ENCODE measurements around the gene AOPEP.

AOPEP gene

GRCh38 chr9:95007226-95007869, 280.8 kb downstream of the AOPEP start:
- Histone ChIP-seq H3K4me3 (ENCODE audit: low read length) (no peak overlapping the region), H3K4me1 (ENCODE audit: control insufficient read depth, low read length) (peaks cover 7% of the 10 kb centered on the region), H3K36me3 (ENCODE audit: control insufficient read depth, low read length) (no peaks in the 10 kb centered on the region), H3K9me3 (ENCODE audit: control insufficient read depth, insufficient read depth, low read length) (no peaks in the 10 kb centered on the region), H4K20me1 (ENCODE audit: control insufficient read depth, insufficient read depth, low read depth, low read length) (no peaks in the 10 kb centered on the region; the same call in 1 of the 2 replicates), H3K27ac (ENCODE audit: low read depth, low read length) (no peak overlapping the region), H3K9me2 (replicated peaks; ENCODE audit: control insufficient read depth, low read length) (no peaks in the 10 kb centered on the region), H3K79me2 (ENCODE audit: control insufficient read depth, low read length) (no peaks in the 10 kb centered on the region), H3F3A (ENCODE audit: control insufficient read depth, insufficient read depth) (peaks cover 7% of the 10 kb centered on the region; the same call in 1 of the 2 replicates), H3K27me3 (ENCODE audit: control insufficient read depth, low read length) (peaks cover 29% of the 10 kb centered on the region), H3K4me2 (ENCODE audit: low read length) (no peak overlapping the region)
- no peak for TF ChIP-seq CTCF (IDR thresholded peaks at IDR 0.05; ENCODE audit: low read depth, low read length, poor library complexity, severe bottlenecking)
- no peak for TF ChIP-seq EZH2phosphoT487 (IDR thresholded peaks at IDR 0.05; ENCODE audit: borderline replicate concordance, low read length)

GRCh38 chr9:95008151-95008771, 281.8 kb downstream of the AOPEP start:
- peaks cover 7% of the 10 kb centered on the region; the same call in 1 of the 2 replicates for H3F3A ChIP-seq (ENCODE audit: control insufficient read depth, insufficient read depth)

GRCh38 chr9:95009459-95009858, 283.0 kb downstream of the AOPEP start:
- H3K4me1 ChIP-seq (ENCODE audit: control insufficient read depth, low read length), result no peaks in the 10 kb centered on the region
- peaks cover 8% of the 10 kb centered on the region for H3K27me3 ChIP-seq (ENCODE audit: control insufficient read depth, low read length)
- TF ChIP-seq CTCF (IDR thresholded peaks at IDR 0.05; ENCODE audit: low read depth, low read length, poor library complexity, severe bottlenecking) (no peak), EZH2phosphoT487 (IDR thresholded peaks at IDR 0.05; ENCODE audit: borderline replicate concordance, low read length) (no peak)
- H3K79me2 ChIP-seq (ENCODE audit: control insufficient read depth, low read length), result no peaks in the 10 kb centered on the region
- H3K9me2 ChIP-seq (replicated peaks; ENCODE audit: control insufficient read depth, low read length), result no peaks in the 10 kb centered on the region
- no peak overlapping the region for H3K4me2 ChIP-seq (ENCODE audit: low read length)
- H4K20me1 ChIP-seq (ENCODE audit: control insufficient read depth, insufficient read depth, low read depth, low read length), result no peaks in the 10 kb centered on the region; the same call in 1 of the 2 replicates
- no peaks in the 10 kb centered on the region for H3K9me3 ChIP-seq (ENCODE audit: control insufficient read depth, insufficient read depth, low read length)
- H3K4me3 ChIP-seq (ENCODE audit: low read length), result no peak overlapping the region
- H3F3A ChIP-seq (ENCODE audit: control insufficient read depth, insufficient read depth), result peaks cover 7% of the 10 kb centered on the region; the same call in 1 of the 2 replicates
- no peak overlapping the region for H3K27ac ChIP-seq (ENCODE audit: low read depth, low read length)
- H3K36me3 ChIP-seq (ENCODE audit: control insufficient read depth, low read length), result no peaks in the 10 kb centered on the region

More at GRCh38 chr9:95008151-95008771, 281.8 kb downstream of the AOPEP start:
- Histone ChIP-seq H3K27ac (ENCODE audit: low read depth, low read length) (no peak overlapping the region), H3K4me1 (ENCODE audit: control insufficient read depth, low read length) (peaks cover 7% of the 10 kb centered on the region), H3K4me3 (ENCODE audit: low read length) (no peak overlapping the region), H3K9me3 (ENCODE audit: control insufficient read depth, insufficient read depth, low read length) (no peaks in the 10 kb centered on the region), H3K36me3 (ENCODE audit: control insufficient read depth, low read length) (no peaks in the 10 kb centered on the region), H3K79me2 (ENCODE audit: control insufficient read depth, low read length) (no peaks in the 10 kb centered on the region), H3K27me3 (ENCODE audit: control insufficient read depth, low read length) (peaks cover 20% of the 10 kb centered on the region), H3K9me2 (replicated peaks; ENCODE audit: control insufficient read depth, low read length) (no peaks in the 10 kb centered on the region), H3K4me2 (ENCODE audit: low read length) (no peak overlapping the region), H4K20me1 (ENCODE audit: control insufficient read depth, insufficient read depth, low read depth, low read length) (no peaks in the 10 kb centered on the region; the same call in 1 of the 2 replicates)
- TF ChIP-seq CTCF (IDR thresholded peaks at IDR 0.05; ENCODE audit: low read depth, low read length, poor library complexity, severe bottlenecking) (no peak), EZH2phosphoT487 (IDR thresholded peaks at IDR 0.05; ENCODE audit: borderline replicate concordance, low read length) (no peak)

Data from DOHH2 (cell line).